Psoas muscle (tissue), 8 donors: ENCODE results near the gene ADCY9. TPM values are rescaled to one million over a fixed set of nuclear protein-coding genes. Genes with fewer than 3 reads are reported as not detected.

ENCODE experiments used
- ATAC-seq, 4 donors: fragments of 200-7000 bp; cut with Tn5 transposase; one replicate each; pipeline ENCODE4 v1.9.1; 2020; ENCODE audit warnings: moderate library complexity in 3 of 4, mild to moderate bottlenecking in 2 of 4
- DNase-seq, 2 donors: peaks; one replicate each; pipeline ENCODE4 v3.0.0-alpha.2; 2020
- H3K27ac ChIP-seq: fragments of 200-600 bp; one replicate; pipeline ENCODE4 v1.8.0; 2022
- H3K27me3 ChIP-seq, 3 donors: fragments of 200-600 bp in 1 of 3; one replicate each; pipeline versions ENCODE4 v1.6.1 to v1.8.0; 2013 to 2022; ENCODE audit warnings: low read length in 2 of 3, mild to moderate bottlenecking in 2 of 3, moderate library complexity in 1 of 3; ENCODE audit not compliant: insufficient read depth in 3 of 3
- H3K36me3 ChIP-seq, 2 donors: fragments of 200-600 bp in 1 of 2; one replicate each; pipeline versions ENCODE4 v1.6.1 to v1.8.0; 2013 to 2022; ENCODE audit warnings: low read depth in 1 of 2, mild to moderate bottlenecking in 1 of 2, moderate library complexity in 1 of 2; ENCODE audit not compliant: insufficient read depth in 1 of 2
- H3K4me1 ChIP-seq: fragments of 200-600 bp; one replicate; pipeline ENCODE4 v1.8.0; 2022
- H3K4me3 ChIP-seq: fragments of 200-600 bp; one replicate; pipeline ENCODE4 v1.8.0; 2022; ENCODE audit warnings: mild to moderate bottlenecking
- H3K9me3 ChIP-seq: fragments of 200-600 bp; one replicate; pipeline ENCODE4 v1.8.0; 2022
- CTCF ChIP-seq: fragments of 200-600 bp; IDR thresholded peaks from one replicate; pipeline ENCODE4 v1.8.0; 2022; ENCODE audit warnings: antibody characterized with exemption
- WGBS, 3 donors: extraction: QIAGEN DNeasy Blood & Tissue Kit; methylation state at CpG; one replicate each; pipeline versions ENCODE4 v1.1.6 to v1.1.7; 2013; 5-methylcytosine and 5-hydroxymethylcytosine counted together
- intact Hi-C, 2 donors: fragments of 100-400 bp; cut with DNase I; formaldehyde crosslinking; loops; one replicate each; pipeline versions ENCODE4 v1.11.0 to v1.14.2; 2022
- polyA plus RNA-seq, 3 donors: library from polyadenylated mRNA; stranded (reverse); fragments of 200-250 nt; gene quantifications; one replicate each; pipeline ENCODE4 v1.2.3, GENCODE V29; 2013
- total RNA-seq, 4 donors: library from RNA; stranded (reverse); fragmentation: NEBNext Ultra II Directional in 2 of 4; extraction: Animal tissue kit (Norgen Biotek cat#: 25700) in 2 of 4; gene quantifications; one replicate each; pipeline versions ENCODE4 v1.2.1 to v1.2.4, GENCODE V29; 2021 to 2023
- donor health status: healthy with polysubstance abuse.
- donor health status: DM: no; HTN: no; CAD: no; lungs with moderate emphysema.
- donor health status: Bipolar disorder and iron deficiency.
- donor health status: healthy.
- donor health status: DM: yes; HTN: yes; CAD: no.
- donor health status: DM: no; HTN: no; CAD: no.
- donor health status: DM: no; HTN: no; CAD: no.
- donor health status: DM: yes; HTN: yes; CAD: no.

ADCY9 gene
- total and polyA plus RNA-seq, 7 donors: 9.0 to 134 (median 44.9) TPM

GRCh38 chr16:4021070-4021779, 95.0 kb downstream of the ADCY9 start:
- H3K4me3 ChIP-seq: no peak overlapping the region
- ATAC-seq: peak; percentile 28 to 72 (median 64)
- no peaks in the 10 kb centered on the region for H3K9me3 ChIP-seq
- intact Hi-C loops: no loop called here
- DNase-seq: no peak
- H3K27me3 ChIP-seq: no peaks in the 10 kb centered on the region
- TF ChIP-seq CTCF: no peak
- H3K4me1 ChIP-seq: peaks cover 22% of the 10 kb centered on the region
- peak overlapping the region; percentile 50 for H3K27ac ChIP-seq
- 66 to 73% (median 68%) methylated on average over 14 of the region's 14 CpGs for WGBS, 3 donors
- no peaks in the 10 kb centered on the region for H3K36me3 ChIP-seq

GRCh38 chr16:4019371-4019791, 96.9 kb downstream of the ADCY9 start:
- H3K27ac ChIP-seq: peak overlapping the region; percentile 50
- no peaks in the 10 kb centered on the region for H3K36me3 ChIP-seq
- no peak for DNase-seq
- peak in 2 of 4 donors; percentile 15 to 22 for ATAC-seq
- peak overlapping the region; percentile 51 for H3K4me3 ChIP-seq
- H3K9me3 ChIP-seq: no peaks in the 10 kb centered on the region
- TF ChIP-seq CTCF: no peak
- H3K4me1 ChIP-seq: peaks cover 27% of the 10 kb centered on the region
- no peaks in the 10 kb centered on the region for H3K27me3 ChIP-seq
- 44 to 59% (median 57%) methylated on average over 5 of the region's 5 CpGs for WGBS, 3 donors
- intact Hi-C loops: loop anchor here in 1 of 2 donors (5.0 kb wide), 1 partner anchor 33 kb away; no protein-coding TSS in a partner anchor

- H3K27ac ChIP-seq: peak overlapping the region; percentile 46
Measured at GRCh38 chr16:4018391-4018790, 97.9 kb downstream of the ADCY9 start.

GRCh38 chr16:4017807-4018206, 98.4 kb downstream of the ADCY9 start:
- peaks cover 27% of the 10 kb centered on the region for H3K4me1 ChIP-seq
- WGBS, 3 donors: 93 to 97% (median 96%) methylated on average over 14 of the region's 14 CpGs
- no peak for TF ChIP-seq CTCF
- no peak for ATAC-seq
- H3K36me3 ChIP-seq: no peaks in the 10 kb centered on the region
- peak overlapping the region; percentile 46 for H3K27ac ChIP-seq
- H3K9me3 ChIP-seq: no peaks in the 10 kb centered on the region
- H3K27me3 ChIP-seq: no peaks in the 10 kb centered on the region
- intact Hi-C loops: loop anchor here in 1 of 2 donors (5.0 kb wide), 1 partner anchor 34 kb away; no protein-coding TSS in a partner anchor
- no peak for DNase-seq
- no peak overlapping the region for H3K4me3 ChIP-seq

More at GRCh38 chr16:4018391-4018790, 97.9 kb downstream of the ADCY9 start:
- Histone ChIP-seq H3K27me3 (no peaks in the 10 kb centered on the region), H3K9me3 (no peaks in the 10 kb centered on the region), H3K36me3 (no peaks in the 10 kb centered on the region), H3K4me3 (no peak overlapping the region), H3K4me1 (peaks cover 27% of the 10 kb centered on the region)
- no peak for TF ChIP-seq CTCF
- intact Hi-C loops: loop anchor here in 1 of 2 donors (5.0 kb wide), 1 partner anchor 34 kb away; no protein-coding TSS in a partner anchor
- ATAC-seq (peak; percentile 64 to 81 (median 75)), DNase-seq (peak in 1 of 2 donors; percentile 77)
- WGBS, 3 donors: 17 to 59% (median 36%) methylated on average over 12 of the region's 12 CpGs
